Nephron (organoid): ENCODE measurements around the gene ARL5C.

Experiments
- H3K27ac Mint-ChIP-seq, 3 experiments: 2 replicates each; pipeline ENCODE4 v1.8.0; 2020; ENCODE audit warnings: mixed read lengths in 3 of 3, mild to moderate bottlenecking in 2 of 3, moderate library complexity in 1 of 3
- H3K27me3 Mint-ChIP-seq: 2 replicates; pipeline ENCODE4 v1.8.0; 2021; ENCODE audit warnings: low read depth, mild to moderate bottlenecking, moderate library complexity, mixed read lengths
- H3K36me3 Mint-ChIP-seq: 2 replicates; pipeline ENCODE4 v1.8.0; 2020; ENCODE audit warnings: low read depth, mixed read lengths
- H3K4me1 Mint-ChIP-seq: 2 replicates; pipeline ENCODE4 v1.8.0; 2020; ENCODE audit warnings: mixed read lengths
- H3K4me3 Mint-ChIP-seq, 3 experiments: 2 replicates each; pipeline ENCODE4 v1.8.0; 2020; ENCODE audit warnings: mild to moderate bottlenecking in 3 of 3, mixed read lengths in 3 of 3, moderate library complexity in 2 of 3
- H3K9me3 Mint-ChIP-seq: 2 replicates; pipeline ENCODE4 v1.8.0; 2020; ENCODE audit warnings: mixed read lengths
- TF ChIP-seq, protein P1 (sequence below), 3 experiments: fragments of 200-600 bp; sonication (generic); IDR thresholded peaks; one replicate each; pipeline ENCODE4 v1.5.0; 2021; ENCODE audit warnings: antibody characterized with exemption in 3 of 3; ENCODE audit not compliant: unreplicated experiment in 3 of 3

ARL5C gene

DNA sequence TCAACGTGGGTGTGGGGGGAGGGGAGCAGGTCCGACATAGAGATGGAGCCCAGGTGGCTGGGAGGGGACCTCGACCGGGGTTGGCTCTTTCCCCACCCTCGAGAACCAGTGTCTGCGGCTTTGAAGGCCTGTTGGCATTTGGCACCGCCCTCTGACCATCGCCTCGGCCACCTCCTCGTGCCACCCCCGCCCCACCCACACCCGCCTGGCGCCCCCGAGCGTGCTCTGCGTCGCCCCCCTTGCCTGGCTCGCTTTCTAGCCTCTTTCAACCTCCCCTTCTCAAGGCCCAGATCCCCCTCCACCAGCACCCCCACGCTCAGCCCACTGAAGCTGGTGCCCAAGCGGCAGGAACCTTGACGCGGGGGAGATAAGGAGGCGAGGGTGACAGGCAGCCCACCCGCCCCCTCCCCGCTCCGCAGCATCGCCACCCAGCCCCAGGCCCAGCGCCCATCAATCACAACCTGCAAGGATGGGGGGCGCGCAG lies 30.9 kb upstream of the ARL5C start:
- Mint-ChIP-seq H3K4me3 (peak overlapping the region; percentile 89 to 97 (median 91)), H3K36me3 (peaks cover 28% of the 10 kb centered on the region), H3K9me3 (no peaks in the 10 kb centered on the region), H3K4me1 (peaks cover 50% of the 10 kb centered on the region), H3K27me3 (no peaks in the 10 kb centered on the region), H3K27ac (peak overlapping the region; percentile 53 to 60 (median 55))
- TF ChIP-seq, protein P1, sequence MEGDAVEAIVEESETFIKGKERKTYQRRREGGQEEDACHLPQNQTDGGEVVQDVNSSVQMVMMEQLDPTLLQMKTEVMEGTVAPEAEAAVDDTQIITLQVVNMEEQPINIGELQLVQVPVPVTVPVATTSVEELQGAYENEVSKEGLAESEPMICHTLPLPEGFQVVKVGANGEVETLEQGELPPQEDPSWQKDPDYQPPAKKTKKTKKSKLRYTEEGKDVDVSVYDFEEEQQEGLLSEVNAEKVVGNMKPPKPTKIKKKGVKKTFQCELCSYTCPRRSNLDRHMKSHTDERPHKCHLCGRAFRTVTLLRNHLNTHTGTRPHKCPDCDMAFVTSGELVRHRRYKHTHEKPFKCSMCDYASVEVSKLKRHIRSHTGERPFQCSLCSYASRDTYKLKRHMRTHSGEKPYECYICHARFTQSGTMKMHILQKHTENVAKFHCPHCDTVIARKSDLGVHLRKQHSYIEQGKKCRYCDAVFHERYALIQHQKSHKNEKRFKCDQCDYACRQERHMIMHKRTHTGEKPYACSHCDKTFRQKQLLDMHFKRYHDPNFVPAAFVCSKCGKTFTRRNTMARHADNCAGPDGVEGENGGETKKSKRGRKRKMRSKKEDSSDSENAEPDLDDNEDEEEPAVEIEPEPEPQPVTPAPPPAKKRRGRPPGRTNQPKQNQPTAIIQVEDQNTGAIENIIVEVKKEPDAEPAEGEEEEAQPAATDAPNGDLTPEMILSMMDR (IDR thresholded peaks at IDR 0.05; ENCODE audit: unreplicated experiment in 3 of 3): no peak

DNA sequence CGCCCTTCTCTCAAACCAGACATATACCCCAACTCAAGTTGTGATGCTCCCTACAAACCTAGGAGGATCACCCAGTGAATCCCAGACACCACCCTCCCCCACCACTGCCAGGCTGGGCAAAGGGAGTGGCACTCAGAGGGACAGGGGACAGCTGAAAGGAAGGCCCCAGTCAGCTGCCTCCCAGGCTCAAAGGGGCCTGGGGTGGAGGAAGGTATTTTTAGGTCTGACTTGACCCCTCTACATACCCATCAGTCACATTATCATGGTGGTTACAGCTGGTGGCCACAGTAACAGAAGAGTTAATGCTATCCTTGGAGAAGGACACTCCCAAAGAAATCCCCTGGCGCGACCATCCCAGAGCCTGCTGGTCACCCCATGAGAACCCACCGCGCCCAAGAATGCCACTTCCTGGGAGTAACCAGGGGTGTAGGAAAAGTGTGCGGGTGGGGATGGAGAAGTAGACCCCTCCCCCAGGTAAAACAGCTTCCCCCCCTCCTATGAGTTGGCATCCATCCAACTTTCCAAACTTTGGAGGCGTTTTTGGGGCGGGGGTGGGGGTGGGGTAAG lies 30.4 kb upstream of the ARL5C start:
- no peaks in the 10 kb centered on the region for H3K9me3 Mint-ChIP-seq
- peak overlapping the region; percentile 89 to 97 (median 91) for H3K4me3 Mint-ChIP-seq
- TF ChIP-seq, protein P1 (IDR thresholded peaks at IDR 0.05; ENCODE audit: unreplicated experiment in 3 of 3): no peak
- H3K36me3 Mint-ChIP-seq: peaks cover 26% of the 10 kb centered on the region
- H3K4me1 Mint-ChIP-seq: peaks cover 54% of the 10 kb centered on the region
- H3K27me3 Mint-ChIP-seq: no peaks in the 10 kb centered on the region
- H3K27ac Mint-ChIP-seq: peak overlapping the region; percentile 55 to 77 (median 59)

DNA sequence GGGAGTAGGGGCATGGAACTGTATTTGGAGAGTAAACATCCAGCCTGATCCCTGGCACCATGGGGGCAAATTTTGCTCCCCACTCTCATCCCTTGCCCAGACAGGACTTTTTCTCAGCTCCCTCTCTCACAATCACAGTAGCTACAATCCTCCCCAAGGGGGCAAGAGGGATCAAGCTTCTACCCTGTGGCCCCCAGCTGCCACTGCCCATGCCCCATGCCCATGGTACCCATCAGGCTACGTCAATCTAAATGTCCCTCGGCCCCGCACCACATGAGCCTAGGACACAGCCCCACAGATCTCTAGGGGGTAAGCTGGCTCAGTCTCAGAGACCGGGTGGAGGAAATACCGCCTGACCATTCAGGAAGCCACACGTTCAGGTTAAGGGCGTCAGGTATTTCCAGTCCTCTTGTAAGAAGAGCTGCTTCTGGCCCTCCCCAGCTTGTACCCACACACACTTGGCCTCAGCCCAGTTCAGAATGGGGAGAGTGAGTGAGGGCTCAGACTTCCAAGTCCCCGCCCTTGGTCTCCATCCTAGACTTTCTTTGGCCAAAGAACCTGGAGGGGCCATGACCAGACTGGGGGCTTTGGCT lies 29.7 kb upstream of the ARL5C start:
- TF ChIP-seq, protein P1 (IDR thresholded peaks at IDR 0.05; ENCODE audit: unreplicated experiment in 3 of 3): no peak
- H3K36me3 Mint-ChIP-seq: peaks cover 20% of the 10 kb centered on the region
- peak overlapping the region; percentile 55 to 60 (median 59) for H3K27ac Mint-ChIP-seq
- H3K9me3 Mint-ChIP-seq: no peaks in the 10 kb centered on the region
- peaks cover 50% of the 10 kb centered on the region for H3K4me1 Mint-ChIP-seq
- H3K27me3 Mint-ChIP-seq: no peaks in the 10 kb centered on the region
- H3K4me3 Mint-ChIP-seq: peak overlapping the region; percentile 89 to 97 (median 91)

DNA sequence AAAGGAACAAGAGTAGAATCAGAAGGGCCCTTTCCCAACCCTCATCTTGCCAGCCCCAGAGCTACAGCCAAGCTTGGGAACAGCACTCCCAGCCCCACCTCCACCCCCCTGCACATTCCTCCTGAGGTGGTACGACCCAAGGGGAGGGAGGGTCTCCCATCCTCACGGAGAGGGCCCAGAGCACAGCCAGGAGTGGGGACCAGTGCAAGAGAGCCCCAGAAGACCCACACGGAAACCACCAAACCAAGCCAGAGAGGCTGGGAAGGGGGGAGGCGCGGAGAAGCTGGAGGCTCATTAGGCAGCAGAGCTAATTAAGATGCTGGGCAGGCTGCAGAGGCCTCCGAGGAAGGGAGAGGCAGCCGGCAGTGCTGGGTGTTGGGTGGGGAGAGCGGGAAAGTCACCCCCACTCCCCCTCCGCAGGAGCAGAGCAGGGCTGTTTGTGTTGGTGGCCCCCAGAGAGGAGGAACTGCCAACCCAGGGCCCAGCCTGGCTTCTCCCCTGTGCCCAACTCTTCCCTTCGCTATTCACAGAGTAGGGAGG lies 29.1 kb upstream of the ARL5C start:
- H3K27me3 Mint-ChIP-seq: no peaks in the 10 kb centered on the region
- H3K4me3 Mint-ChIP-seq: peak overlapping the region; percentile 89 to 97 (median 91)
- H3K9me3 Mint-ChIP-seq: no peaks in the 10 kb centered on the region
- H3K4me1 Mint-ChIP-seq: peaks cover 48% of the 10 kb centered on the region
- H3K36me3 Mint-ChIP-seq: peaks cover 17% of the 10 kb centered on the region
- TF ChIP-seq, protein P1 (IDR thresholded peaks at IDR 0.05; ENCODE audit: unreplicated experiment in 3 of 3): no peak
- peak overlapping the region; percentile 41 to 77 (median 55) for H3K27ac Mint-ChIP-seq

DNA sequence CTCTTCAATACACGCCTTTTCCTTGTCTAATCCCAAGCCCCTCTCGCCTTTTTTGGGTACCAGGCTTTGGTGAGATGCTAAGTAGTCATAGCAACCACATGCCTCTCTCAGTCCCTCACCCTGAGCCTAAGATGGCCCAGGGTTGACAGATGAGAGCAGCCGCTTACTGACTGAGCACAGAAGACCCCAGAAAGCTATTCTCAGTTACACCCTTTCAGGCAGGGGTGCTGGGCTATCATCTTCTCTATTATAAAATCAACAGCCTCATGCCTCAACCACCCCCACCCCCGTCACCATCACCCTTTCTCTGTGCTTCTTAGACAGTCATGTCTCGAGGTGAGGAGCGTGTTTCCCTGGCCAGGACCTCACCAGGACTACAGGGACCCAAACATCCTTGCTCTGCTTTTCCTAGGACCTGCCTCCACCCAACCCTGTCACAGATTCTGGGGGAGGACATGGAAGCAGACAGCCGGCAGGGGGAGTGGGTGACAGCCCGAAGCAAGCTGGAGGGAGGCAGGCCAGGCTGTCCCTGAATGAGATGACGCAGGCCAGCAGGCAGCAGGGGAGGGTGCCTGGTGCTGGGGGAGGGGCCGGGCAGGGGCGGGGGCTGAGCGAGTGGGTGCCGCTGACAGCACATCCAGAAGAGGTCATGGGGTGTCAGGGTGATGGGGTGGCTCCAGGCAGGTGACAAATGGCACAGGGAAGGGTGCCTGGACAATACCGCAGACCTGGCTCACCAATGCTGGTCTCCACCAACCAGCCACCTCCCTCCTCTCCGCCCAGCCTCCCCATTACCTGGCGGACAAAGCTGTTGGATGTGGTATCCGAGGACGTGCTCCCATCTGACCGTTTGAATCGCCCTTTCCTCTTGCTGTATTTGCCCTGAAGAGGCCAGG lies 28.4 kb upstream of the ARL5C start:
- H3K27ac Mint-ChIP-seq: peak overlapping the region; percentile 40 to 77 (median 49)
- H3K9me3 Mint-ChIP-seq: no peaks in the 10 kb centered on the region
- H3K4me1 Mint-ChIP-seq: peaks cover 41% of the 10 kb centered on the region
- no peaks in the 10 kb centered on the region for H3K27me3 Mint-ChIP-seq
- TF ChIP-seq, protein P1 (IDR thresholded peaks at IDR 0.05; ENCODE audit: unreplicated experiment in 3 of 3): peak; percentile 26 to 42 (median 39)
- H3K4me3 Mint-ChIP-seq: peak overlapping the region; percentile 73 to 91 (median 89)
- H3K36me3 Mint-ChIP-seq: peaks cover 15% of the 10 kb centered on the region
